GM13976 (cell line): ENCODE data around the gene WDR5B.

Experiments
- DNase-seq: peaks from one replicate; pipeline ENCODE4 v3.0.0; 2012; ENCODE audit warnings: low spot score
- CTCF ChIP-seq: IDR thresholded peaks from 2 replicates; pipeline ENCODE4 v1.5.1; 2012; ENCODE audit warnings: borderline replicate concordance, mild to moderate bottlenecking; ENCODE audit not compliant: insufficient read depth; ENCODE audit errors: extremely low read depth, missing control alignments, control extremely low read depth
- in situ Hi-C: fragments of 300-500 bp; cut with MboI; formaldehyde crosslinking; loops from one replicate; pipeline ENCODE4 v1.12.0; 2022; ENCODE audit warnings: low sequenced_read_pairs, mixed read lengths, inconsistent platforms; ENCODE audit not compliant: unreplicated experiment

Gene WDR5B

GRCh38 chr3:122410111-122410510 lies 5.8 kb downstream of the WDR5B start:
- DNase-seq, result no peak
- no peak for TF ChIP-seq CTCF
- in situ Hi-C loops, result no loop called here

GRCh38 chr3:122409446-122409845 lies 6.4 kb downstream of the WDR5B start:
- in situ Hi-C loops, result no loop called here
- no peak for DNase-seq
- no peak for TF ChIP-seq CTCF

GRCh38 chr3:122407946-122408345 lies 7.9 kb downstream of the WDR5B start:
- in situ Hi-C loops, result no loop called here
- TF ChIP-seq CTCF, result no peak
- no peak for DNase-seq

- in situ Hi-C loops, result no loop called here
- DNase-seq, result no peak
- TF ChIP-seq CTCF, result no peak
These were observed 9.7 kb downstream of the WDR5B start for GRCh38 chr3:122406198-122406597.

GRCh38 chr3:122405015-122405414 lies 10.8 kb downstream of the WDR5B start:
- in situ Hi-C loops, result no loop called here
- no peak for TF ChIP-seq CTCF
- no peak for DNase-seq

GRCh38 chr3:122403489-122403888 lies 12.4 kb downstream of the WDR5B start:
- in situ Hi-C loops, result no loop called here
- TF ChIP-seq CTCF, result no peak
- DNase-seq, result no peak

GRCh38 chr3:122398920-122399319 lies 16.9 kb downstream of the WDR5B start:
- no peak for TF ChIP-seq CTCF
- DNase-seq, result no peak

More at GRCh38 chr3:122398920-122399319, 16.9 kb downstream of the WDR5B start:
- in situ Hi-C loops, result loop anchor here (10.0 kb wide), 1 partner anchor 286 kb away; the partner anchor contains the start of gene PARP14
